COLO829 (cell line): ENCODE results near the gene SLC6A1.
A peak's percentile ranks its signal among the peaks of the same experiment; 100 is the strongest.
"Not testable (repeated sequence)": the region's sequence is repeated elsewhere in the genome, so short reads cannot be mapped to it uniquely, and the experiment has no call there.

Experiments
- DNase-seq: peaks from one replicate; pipeline ENCODE4 v3.0.0; 2012; ENCODE audit warnings: low spot score

SLC6A1 gene

GRCh38 chr3:11059799-11060115 is 67.2 kb downstream of the SLC6A1 start:
- no peak for DNase-seq

- DNase-seq = peak; percentile 17
Observed at GRCh38 chr3:11060500-11061251, 68.1 kb downstream of the SLC6A1 start.

GRCh38 chr3:11061268-11061871 is 68.8 kb downstream of the SLC6A1 start:
- DNase-seq = not testable (repeated sequence)

- DNase-seq = no peak
Observed at GRCh38 chr3:11062704-11063103, 70.2 kb downstream of the SLC6A1 start.

GRCh38 chr3:11071096-11071755 is 78.7 kb downstream of the SLC6A1 start:
- no peak for DNase-seq

- DNase-seq = no peak
Observed at GRCh38 chr3:11072631-11073030, 80.1 kb downstream of the SLC6A1 start.

- DNase-seq = no peak
Observed at GRCh38 chr3:11074011-11074410, 81.5 kb downstream of the SLC6A1 start.

- no peak for DNase-seq
Observed at GRCh38 chr3:11074451-11074850, 81.9 kb downstream of the SLC6A1 start.

GRCh38 chr3:11075122-11075521 is 82.6 kb downstream of the SLC6A1 start:
- not testable (repeated sequence) for DNase-seq

GRCh38 chr3:11076711-11077110 is 84.2 kb downstream of the SLC6A1 start:
- no peak for DNase-seq

- no peak for DNase-seq
Observed at GRCh38 chr3:11077466-11077865, 84.9 kb downstream of the SLC6A1 start.

- DNase-seq = no peak
Observed at GRCh38 chr3:11078826-11079515, 86.4 kb downstream of the SLC6A1 start.

- peak; percentile 34 for DNase-seq
Observed at GRCh38 chr3:11080492-11080891, 87.9 kb downstream of the SLC6A1 start.

- DNase-seq = no peak
Observed at GRCh38 chr3:11084098-11084497, 91.5 kb downstream of the SLC6A1 start.

- no peak for DNase-seq
Observed at GRCh38 chr3:11084677-11085076, 92.1 kb downstream of the SLC6A1 start.

- DNase-seq = no peak
Observed at GRCh38 chr3:11085093-11085840, 92.7 kb downstream of the SLC6A1 start.

- no peak for DNase-seq
Observed at GRCh38 chr3:11086856-11087255, 94.3 kb downstream of the SLC6A1 start.

GRCh38 chr3:11088066-11088465 is 95.5 kb downstream of the SLC6A1 start:
- DNase-seq = no peak

- no peak for DNase-seq
Observed at GRCh38 chr3:11088831-11089230, 96.3 kb downstream of the SLC6A1 start.
